ENCODE results near the gene OGFOD2.
A peak's percentile ranks its signal among the peaks of the same experiment; 100 is the strongest.

Gene OGFOD2

DNA sequence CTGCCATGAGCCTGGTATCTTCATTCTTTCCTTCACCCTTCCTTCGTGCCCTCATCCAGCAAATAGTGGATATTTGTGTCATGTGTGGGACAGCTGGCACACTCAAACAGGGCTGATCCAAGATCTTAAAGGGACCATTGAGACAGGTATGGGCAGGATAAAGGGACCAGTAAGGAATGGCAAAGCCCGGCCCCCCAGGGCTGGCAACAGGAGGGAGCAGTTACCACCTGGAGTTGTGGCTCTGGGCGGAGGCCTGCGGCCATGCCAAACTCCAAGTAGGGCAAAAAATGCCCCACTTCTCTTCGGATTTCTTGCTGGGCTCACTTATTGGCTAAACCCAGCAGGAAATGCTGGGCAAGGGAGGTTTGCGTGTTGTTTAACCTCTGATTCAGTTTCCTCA, 2.1 kb downstream of the OGFOD2 start:
- TF ChIP-seq, protein P1, sequence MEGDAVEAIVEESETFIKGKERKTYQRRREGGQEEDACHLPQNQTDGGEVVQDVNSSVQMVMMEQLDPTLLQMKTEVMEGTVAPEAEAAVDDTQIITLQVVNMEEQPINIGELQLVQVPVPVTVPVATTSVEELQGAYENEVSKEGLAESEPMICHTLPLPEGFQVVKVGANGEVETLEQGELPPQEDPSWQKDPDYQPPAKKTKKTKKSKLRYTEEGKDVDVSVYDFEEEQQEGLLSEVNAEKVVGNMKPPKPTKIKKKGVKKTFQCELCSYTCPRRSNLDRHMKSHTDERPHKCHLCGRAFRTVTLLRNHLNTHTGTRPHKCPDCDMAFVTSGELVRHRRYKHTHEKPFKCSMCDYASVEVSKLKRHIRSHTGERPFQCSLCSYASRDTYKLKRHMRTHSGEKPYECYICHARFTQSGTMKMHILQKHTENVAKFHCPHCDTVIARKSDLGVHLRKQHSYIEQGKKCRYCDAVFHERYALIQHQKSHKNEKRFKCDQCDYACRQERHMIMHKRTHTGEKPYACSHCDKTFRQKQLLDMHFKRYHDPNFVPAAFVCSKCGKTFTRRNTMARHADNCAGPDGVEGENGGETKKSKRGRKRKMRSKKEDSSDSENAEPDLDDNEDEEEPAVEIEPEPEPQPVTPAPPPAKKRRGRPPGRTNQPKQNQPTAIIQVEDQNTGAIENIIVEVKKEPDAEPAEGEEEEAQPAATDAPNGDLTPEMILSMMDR (IDR thresholded peaks at IDR 0.05; ENCODE audit: control insufficient read depth, insufficient read depth, low read depth, low read length, missing control alignments) = no peak
- DNase-seq (ENCODE audit: low read depth) = no peak
- H3K4me3 ChIP-seq (ENCODE audit: control insufficient read depth, low read depth, low read length) = no peak overlapping the region

DNA sequence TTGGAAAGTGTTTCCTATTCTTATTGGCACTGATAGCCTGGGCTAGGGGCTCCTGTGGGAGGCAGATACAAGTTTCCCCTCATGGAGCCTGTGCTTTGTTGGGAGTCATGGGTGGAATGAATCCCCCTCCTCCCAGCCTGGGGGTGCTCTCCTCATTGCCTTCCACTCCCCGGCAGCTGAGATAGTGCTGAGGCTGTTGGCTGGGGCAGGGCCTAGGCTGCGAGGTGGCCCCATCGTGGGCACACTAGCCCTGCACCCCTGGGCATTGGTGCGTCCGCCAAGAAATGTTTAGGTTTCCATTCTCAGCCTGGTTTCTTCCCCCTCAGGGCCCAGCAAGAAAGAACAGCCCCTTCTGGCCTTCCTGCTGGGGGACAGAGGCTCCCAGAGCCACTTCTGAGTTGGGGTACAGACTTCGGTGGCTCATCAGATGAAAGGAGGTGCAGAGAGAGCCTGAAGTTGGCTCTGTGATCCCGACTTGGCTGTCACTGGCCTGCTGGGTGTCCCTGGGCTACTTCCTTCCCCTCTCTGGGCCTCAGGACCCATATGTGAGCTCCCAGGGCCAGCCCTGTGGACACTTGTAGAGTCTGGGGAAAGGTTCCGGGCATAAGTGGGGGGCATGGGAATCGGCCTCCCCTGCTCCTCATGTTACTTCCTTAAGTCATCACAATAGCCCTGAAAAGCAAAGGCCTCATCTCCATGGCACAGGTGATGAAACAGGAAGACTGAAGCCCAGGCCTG, 2.8 kb downstream of the OGFOD2 start:
- TF ChIP-seq, protein P1 (IDR thresholded peaks at IDR 0.05; ENCODE audit: control insufficient read depth, insufficient read depth, low read depth, low read length, missing control alignments) = no peak
- H3K4me3 ChIP-seq (ENCODE audit: control insufficient read depth, low read depth, low read length) = no peak overlapping the region

DNA sequence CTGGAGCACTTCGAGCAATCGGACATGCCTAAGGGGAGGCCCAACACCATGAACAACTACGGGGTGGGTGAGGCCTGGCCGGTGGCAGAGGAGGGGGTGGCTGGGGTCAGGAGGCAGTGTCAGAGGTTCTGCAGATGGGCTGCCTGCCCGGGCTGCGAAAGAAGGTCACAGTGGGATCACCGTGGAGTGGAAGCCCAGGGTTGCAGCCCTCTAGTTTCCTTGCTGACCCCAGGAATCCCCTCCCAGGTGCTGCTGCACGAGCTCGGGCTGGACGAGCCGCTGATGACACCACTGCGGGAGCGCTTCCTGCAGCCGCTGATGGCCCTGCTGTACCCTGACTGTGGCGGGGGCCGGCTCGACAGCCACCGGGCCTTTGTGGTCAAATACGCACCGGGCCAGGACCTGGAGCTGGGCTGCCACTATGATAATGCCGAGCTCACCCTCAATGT, 3.5 kb downstream of the OGFOD2 start:
- DNase-seq (ENCODE audit: low read depth) = no peak
- H3K4me3 ChIP-seq (ENCODE audit: control insufficient read depth, low read depth, low read length) = no peak overlapping the region; the same call in 1 of the 2 replicates
- TF ChIP-seq, protein P1 (IDR thresholded peaks at IDR 0.05; ENCODE audit: control insufficient read depth, insufficient read depth, low read depth, low read length, missing control alignments) = no peak

More for the DNA sequence above, 2.8 kb downstream of the OGFOD2 start:
- no peak for DNase-seq (ENCODE audit: low read depth)

DNA sequence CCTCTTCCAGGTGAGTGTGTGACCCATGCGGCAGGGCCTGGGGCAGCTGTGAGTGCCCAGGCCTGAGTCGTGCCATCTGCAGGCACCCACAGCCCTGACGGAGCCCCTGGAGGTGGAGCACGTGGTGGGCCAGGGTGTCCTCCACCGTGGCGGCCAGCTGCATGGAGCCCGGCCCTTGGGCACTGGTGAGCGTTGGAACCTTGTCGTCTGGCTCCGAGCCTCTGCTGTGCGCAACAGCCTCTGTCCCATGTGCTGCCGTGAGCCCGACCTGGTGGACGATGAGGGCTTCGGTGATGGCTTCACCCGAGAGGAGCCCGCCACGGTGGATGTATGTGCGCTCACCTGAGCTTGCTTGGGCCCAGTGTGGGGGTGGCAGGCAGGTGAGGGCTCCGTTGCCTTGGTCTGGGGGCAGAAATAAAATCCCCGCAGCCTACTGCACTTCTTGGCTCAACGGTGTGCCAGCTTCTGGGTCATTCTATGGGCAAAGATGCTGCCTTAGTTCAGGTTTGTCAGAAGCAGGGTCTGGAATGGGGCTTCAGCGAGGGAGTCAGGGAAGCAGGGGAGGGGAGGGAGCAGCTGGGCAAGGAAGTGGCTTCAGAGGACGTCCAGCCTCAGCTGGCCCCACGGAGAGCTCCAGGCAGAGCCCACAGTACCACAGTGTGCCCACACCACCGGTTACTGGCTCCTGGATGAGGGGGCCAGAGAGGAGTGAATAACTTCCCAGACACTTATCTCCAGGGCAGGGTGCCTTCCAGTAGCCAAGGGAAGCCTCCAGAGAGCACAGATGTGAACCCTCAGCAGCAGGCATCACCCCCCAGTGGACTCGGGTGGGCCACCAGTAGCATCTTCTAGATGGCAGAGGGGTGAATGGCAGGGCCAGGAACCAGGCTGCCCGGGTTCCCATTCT, 4.2 kb downstream of the OGFOD2 start:
- no peak for DNase-seq (ENCODE audit: low read depth)
- TF ChIP-seq, protein P1 (IDR thresholded peaks at IDR 0.05; ENCODE audit: control insufficient read depth, insufficient read depth, low read depth, low read length, missing control alignments) = no peak
- H3K4me3 ChIP-seq (ENCODE audit: control insufficient read depth, low read depth, low read length) = peak overlapping the region; percentile 81

DNA sequence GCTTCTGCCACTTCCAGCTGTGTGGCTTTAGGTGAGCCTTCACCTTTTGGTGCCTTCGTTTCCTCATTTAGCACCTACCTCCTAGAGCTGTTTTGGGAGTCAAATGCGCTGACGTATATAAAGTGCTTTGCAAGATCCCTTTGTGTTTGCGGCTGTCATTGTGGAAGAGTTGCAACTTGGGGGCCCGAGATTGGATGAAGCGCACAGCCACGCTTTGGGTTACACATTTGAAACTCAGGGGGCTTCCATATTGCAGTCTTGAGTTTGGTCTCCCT, 4.8 kb downstream of the OGFOD2 start:
- DNase-seq (ENCODE audit: low read depth) = no peak
- TF ChIP-seq, protein P1 (IDR thresholded peaks at IDR 0.05; ENCODE audit: control insufficient read depth, insufficient read depth, low read depth, low read length, missing control alignments) = no peak
- H3K4me3 ChIP-seq (ENCODE audit: control insufficient read depth, low read depth, low read length) = peak overlapping the region; percentile 81

DNA sequence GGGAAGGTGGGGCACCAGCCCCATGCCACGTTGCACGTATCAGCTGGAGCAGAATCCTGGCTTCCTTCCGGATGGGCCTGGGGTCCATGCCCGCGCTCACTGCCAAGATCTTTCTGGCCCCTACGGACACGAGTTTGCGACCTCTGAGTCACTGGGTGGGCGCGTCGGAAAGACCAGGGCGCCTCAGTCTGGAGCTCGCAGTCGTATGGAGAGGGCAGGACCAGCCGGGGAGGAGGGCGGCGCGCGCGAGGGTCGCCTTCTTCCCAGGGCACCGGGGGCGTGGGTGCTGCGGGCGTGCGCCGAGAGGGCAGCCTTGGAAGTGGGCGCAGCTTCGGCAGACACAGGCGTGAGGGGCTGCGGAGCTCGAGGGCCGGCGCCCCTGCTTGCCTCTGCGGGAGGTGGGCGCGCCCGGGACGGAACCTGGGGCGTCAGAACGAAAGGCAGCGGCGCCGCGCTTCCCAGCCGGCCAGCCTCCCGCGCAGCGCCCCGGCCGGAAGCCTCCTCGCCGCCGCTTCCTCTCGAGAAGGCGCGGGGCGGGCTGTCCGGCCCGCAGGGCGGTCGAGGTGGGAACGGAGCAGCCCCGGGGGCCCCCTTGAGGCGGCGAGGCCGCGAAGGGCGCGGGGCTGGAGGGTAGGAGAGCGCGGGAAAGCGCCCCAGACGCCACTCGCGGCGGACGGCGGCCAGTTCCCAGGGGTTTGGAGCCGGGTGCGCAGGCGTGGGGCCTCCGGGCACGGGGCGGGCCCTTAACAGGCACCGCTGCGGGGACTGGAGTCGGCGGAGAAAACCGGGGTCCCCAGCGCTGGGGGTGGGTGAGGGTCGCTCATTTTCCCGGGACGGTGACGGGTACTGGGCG, 5.4 kb downstream of the OGFOD2 start, which contains the start of gene ARL6IP4:
Gene ARL6IP4, plus strand, starts transcription at position 499 of the 853 bp plus-strand sequence. CDS start 459 bp downstream, outside the sequence.
- no peak for DNase-seq (ENCODE audit: low read depth)
- TF ChIP-seq, protein P1 (IDR thresholded peaks at IDR 0.05; ENCODE audit: control insufficient read depth, insufficient read depth, low read depth, low read length, missing control alignments) = no peak
- H3K4me3 ChIP-seq (ENCODE audit: control insufficient read depth, low read depth, low read length) = peak within 1 kb of the TSS; percentile 81

Data from AG09309 (cell line).